Heart right ventricle (tissue), 16 donors: ENCODE measurements around the gene PDGFRA. TPM values are rescaled to one million over a fixed set of nuclear protein-coding genes. Genes with fewer than 3 reads are reported as not detected.

Experiments used
- ATAC-seq, 8 donors: fragments of 200-7000 bp; cut with Tn5 transposase; one replicate each; pipeline ENCODE4 v1.9.1; 2020; ENCODE audit warnings: mild to moderate bottlenecking in 8 of 8, moderate library complexity in 8 of 8, moderate number of reproducible peaks in 1 of 8
- DNase-seq, 2 donors: peaks; one replicate each; pipeline ENCODE4 v3.0.0-alpha.2; 2020
- H3K27ac ChIP-seq, 10 donors: fragments of 200-600 bp; sonication (generic) in 2 of 10; one replicate each; pipeline versions ENCODE4 v1.5.0 to v1.8.0; 2020 to 2022; ENCODE audit warnings: mild to moderate bottlenecking in 3 of 10
- H3K27me3 ChIP-seq, 7 donors: fragments of 200-600 bp; one replicate each; pipeline ENCODE4 v1.8.0; 2021 to 2022; ENCODE audit warnings: mild to moderate bottlenecking in 2 of 7
- H3K36me3 ChIP-seq, 9 donors: fragments of 200-600 bp; sonication (generic) in 1 of 9; one replicate each; pipeline versions ENCODE4 v1.5.0 to v1.8.0; 2020 to 2022; ENCODE audit warnings: mild to moderate bottlenecking in 2 of 9
- H3K4me1 ChIP-seq, 9 donors: fragments of 200-600 bp; sonication (generic) in 1 of 9; one replicate each; pipeline versions ENCODE4 v1.5.0 to v1.8.0; 2020 to 2022; ENCODE audit warnings: mild to moderate bottlenecking in 4 of 9
- H3K4me3 ChIP-seq, 10 donors: fragments of 200-600 bp; sonication (generic) in 2 of 10; one replicate each; pipeline versions ENCODE4 v1.5.0 to v1.8.0; 2020 to 2022; ENCODE audit warnings: mild to moderate bottlenecking in 7 of 10, moderate library complexity in 2 of 10
- H3K9me3 ChIP-seq, 11 donors: fragments of 200-600 bp in 10 of 11; sonication (generic) in 2 of 11; one replicate each; pipeline versions ENCODE4 v1.5.0 to v1.8.0; 2013 to 2022; ENCODE audit warnings: mild to moderate bottlenecking in 2 of 11, control low read depth in 1 of 11, moderate library complexity in 1 of 11
- WGBS, 2 donors: extraction: QIAGEN DNeasy Blood & Tissue Kit; methylation state at CpG; one replicate each; pipeline ENCODE4 v1.1.7; 2013; ENCODE audit warnings: inconsistent platforms in 1 of 2; 5-methylcytosine and 5-hydroxymethylcytosine counted together
- intact Hi-C, 10 donors: fragments of 100-400 bp; cut with DNase I; formaldehyde crosslinking; loops; one replicate each; pipeline versions ENCODE4 v1.11.1 to v1.14.2; 2022
- polyA plus RNA-seq, 2 donors: library from polyadenylated mRNA; stranded (reverse); fragments of 200-250 nt; gene quantifications; one replicate each; pipeline ENCODE4 v1.2.3, GENCODE V29; 2013
- total RNA-seq, 10 donors: library from RNA; stranded (reverse); fragmentation: NEBNext Ultra II Directional in 3 of 10; extraction: Animal tissue kit (Norgen Biotek cat#: 25700) in 3 of 10; gene quantifications; one replicate each; pipeline versions ENCODE4 v1.2.1 to v1.2.4, GENCODE V29; 2021 to 2023
- TF ChIP-seq, protein P1 (sequence below), 9 donors: fragments of 200-600 bp; sonication (generic) in 2 of 9; IDR thresholded peaks; one replicate each; pipeline versions ENCODE4 v1.5.0 to v1.8.0; 2021 to 2022; ENCODE audit warnings: antibody characterized with exemption in 9 of 9, mild to moderate bottlenecking in 5 of 9, moderate library complexity in 1 of 9
- donor health status: Arrhythmogenic right ventricular cardiomyopathy.
- donor health status: ischemic (EF 13 %, LVEDD 7.1; RV severe dilation, severe dysfunction).
- donor health status: healthy with polysubstance abuse.
- donor health status: DM: no; HTN: yes; CAD: no.
- donor health status: DM: no; HTN: no; CAD: no.
- donor health status: ischemic (EF 25% LVEDD 6.9; RV normal size, moderate dysfunction).
- donor health status: ischemic (EF 25% LVEDD 5.7; RV mildly dilated, moderate dysfunction).
- donor health status: healthy.
- donor health status: DM: yes; HTN: yes; CAD: no.
- donor health status: Ischemic cardiomyopathy.
- donor health status: ischemic (EF 35%, LVEDD 5.7; RV mildly dilated, moderate dysfunction).
- donor health status: nonischemic (EF 11% LVEDD 7.7; RV severe dilation, severe dysfunction).
- donor health status: DM: yes; HTN: yes; CAD: no.
- donor health status: PGD.
- donor health status: ischemic (EF 29% LVEDD 5.4; RV normal size, mild dysfunction).
- donor health status: nonischemic (EF 23%, LVEDD 6.1; RV moderate dilation, normal function).

Gene PDGFRA
- total and polyA plus RNA-seq, 12 donors = 6.5 to 57.5 (median 11.6) TPM

DNA sequence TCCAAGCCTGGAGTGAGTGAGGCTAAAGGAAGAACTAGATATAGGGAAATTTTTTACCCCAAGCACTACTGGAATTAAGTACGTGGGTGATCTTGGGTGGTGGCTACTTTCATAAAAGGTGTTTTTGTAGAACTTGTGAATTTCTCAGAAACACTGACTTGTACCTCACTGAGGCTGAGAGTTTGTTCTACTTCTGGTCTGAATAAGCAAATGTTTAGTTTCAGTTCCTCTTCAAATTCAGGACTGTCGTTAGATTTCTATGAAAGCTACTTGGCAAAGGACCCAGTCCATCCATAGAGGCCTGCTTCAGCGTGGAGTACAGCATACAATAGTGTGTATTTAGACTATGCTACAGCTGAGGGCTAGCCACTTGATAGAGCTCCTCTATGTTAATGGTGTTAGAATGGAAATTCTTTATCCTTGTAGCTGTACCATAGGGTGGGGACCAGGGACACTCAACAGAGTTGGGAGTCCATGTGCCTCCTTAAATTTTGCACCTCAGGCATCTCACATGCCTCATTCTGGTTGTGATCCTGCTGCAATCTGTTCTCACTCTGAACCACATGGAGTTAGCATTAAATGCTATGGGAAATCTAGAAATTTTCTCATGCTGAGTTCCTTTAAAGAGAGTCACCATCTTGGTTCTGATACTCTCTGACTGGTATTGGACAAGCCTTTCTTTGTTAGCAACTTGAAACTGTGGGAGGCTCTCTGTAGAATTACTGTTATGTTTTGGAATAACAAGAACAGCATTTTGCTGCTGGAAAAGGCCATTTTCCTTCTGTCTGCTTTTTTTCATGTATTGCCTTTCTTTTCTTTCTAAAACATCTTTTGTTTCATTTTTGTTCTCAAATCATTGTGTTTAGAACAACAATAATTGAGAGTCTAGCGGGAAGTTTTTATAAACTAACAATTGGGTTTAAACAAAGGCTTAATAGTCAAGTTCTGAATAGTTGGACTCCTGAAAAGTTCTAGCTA is 86.8 kb downstream of the PDGFRA start:
- intact Hi-C loops = no loop called here
- TF ChIP-seq, protein P1, sequence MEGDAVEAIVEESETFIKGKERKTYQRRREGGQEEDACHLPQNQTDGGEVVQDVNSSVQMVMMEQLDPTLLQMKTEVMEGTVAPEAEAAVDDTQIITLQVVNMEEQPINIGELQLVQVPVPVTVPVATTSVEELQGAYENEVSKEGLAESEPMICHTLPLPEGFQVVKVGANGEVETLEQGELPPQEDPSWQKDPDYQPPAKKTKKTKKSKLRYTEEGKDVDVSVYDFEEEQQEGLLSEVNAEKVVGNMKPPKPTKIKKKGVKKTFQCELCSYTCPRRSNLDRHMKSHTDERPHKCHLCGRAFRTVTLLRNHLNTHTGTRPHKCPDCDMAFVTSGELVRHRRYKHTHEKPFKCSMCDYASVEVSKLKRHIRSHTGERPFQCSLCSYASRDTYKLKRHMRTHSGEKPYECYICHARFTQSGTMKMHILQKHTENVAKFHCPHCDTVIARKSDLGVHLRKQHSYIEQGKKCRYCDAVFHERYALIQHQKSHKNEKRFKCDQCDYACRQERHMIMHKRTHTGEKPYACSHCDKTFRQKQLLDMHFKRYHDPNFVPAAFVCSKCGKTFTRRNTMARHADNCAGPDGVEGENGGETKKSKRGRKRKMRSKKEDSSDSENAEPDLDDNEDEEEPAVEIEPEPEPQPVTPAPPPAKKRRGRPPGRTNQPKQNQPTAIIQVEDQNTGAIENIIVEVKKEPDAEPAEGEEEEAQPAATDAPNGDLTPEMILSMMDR (IDR thresholded peaks at IDR 0.05) = no peak
- Histone ChIP-seq H3K4me1 (peaks cover 0 to 9% (median 0%) of the 10 kb centered on the region in 9 donors), H3K9me3 (no peaks in the 10 kb centered on the region), H3K27me3 (peaks cover 0 to 6% (median 0%) of the 10 kb centered on the region in 7 donors), H3K27ac (no peak overlapping the region), H3K4me3 (no peak overlapping the region), H3K36me3 (no peaks in the 10 kb centered on the region)
- WGBS, 2 donors = 67 to 74% methylated on average over 4 of the region's 4 CpGs
- no peak for ATAC-seq
- DNase-seq = no peak

DNA sequence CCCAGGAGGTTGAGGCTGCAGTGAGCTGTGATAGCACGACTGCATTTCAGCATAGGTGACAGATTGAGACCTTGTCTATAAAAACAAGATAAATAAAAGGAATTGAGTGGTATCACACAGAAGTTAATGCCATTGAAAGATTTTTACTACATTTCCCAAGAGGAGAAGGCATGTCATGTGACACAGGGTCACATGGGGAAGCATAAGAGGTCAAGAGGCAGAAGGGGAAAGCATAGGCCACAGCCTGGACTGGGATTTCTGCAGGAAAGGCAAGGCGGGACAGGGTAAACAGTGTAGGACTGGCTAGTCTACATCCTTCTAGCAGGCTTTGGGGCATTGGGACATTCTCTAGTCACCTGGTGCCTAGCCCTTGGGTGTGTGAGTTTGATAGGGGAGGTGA is 88.6 kb downstream of the PDGFRA start:
- peaks cover 0 to 9% (median 0%) of the 10 kb centered on the region in 9 donors for H3K4me1 ChIP-seq
- intact Hi-C loops = no loop called here
- ATAC-seq (no peak), DNase-seq (no peak)
- TF ChIP-seq, protein P1 (IDR thresholded peaks at IDR 0.05) = no peak
- H3K27ac ChIP-seq = no peak overlapping the region
- H3K9me3 ChIP-seq = no peaks in the 10 kb centered on the region
- WGBS, 2 donors = 68 to 95% methylated on average over 2 of the region's 2 CpGs
- H3K27me3 ChIP-seq = no peaks in the 10 kb centered on the region
- no peaks in the 10 kb centered on the region for H3K36me3 ChIP-seq
- no peak overlapping the region for H3K4me3 ChIP-seq

DNA sequence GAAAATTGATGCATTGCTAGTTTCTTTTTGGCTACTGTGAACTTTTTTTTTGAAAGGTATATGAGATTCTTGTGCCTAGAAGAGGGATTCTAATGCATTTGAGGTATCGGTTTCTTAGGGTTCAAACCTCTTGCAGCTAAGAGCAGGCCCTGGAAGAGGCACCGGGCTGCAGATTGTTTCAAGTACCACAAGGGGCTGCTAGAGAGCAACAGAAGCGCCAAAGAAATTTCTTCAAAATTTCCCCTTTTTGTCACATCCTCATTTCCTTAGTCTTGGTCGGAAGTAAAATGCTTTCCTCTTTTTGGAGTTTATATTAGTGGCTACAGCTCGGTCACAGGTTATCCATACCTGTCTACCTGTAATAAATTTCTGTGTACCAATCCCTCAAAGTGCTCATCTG is 89.8 kb downstream of the PDGFRA start:
- 32 to 36% methylated on average over 5 of the region's 5 CpGs for WGBS, 2 donors
- DNase-seq = no peak

More for the DNA sequence above, 89.8 kb downstream of the PDGFRA start:
- no peak overlapping the region for H3K4me3 ChIP-seq
- H3K27ac ChIP-seq = no peak overlapping the region
- peaks cover 0 to 9% (median 0%) of the 10 kb centered on the region in 9 donors for H3K4me1 ChIP-seq
- no peak for ATAC-seq
- H3K9me3 ChIP-seq = no peaks in the 10 kb centered on the region
- H3K27me3 ChIP-seq = no peaks in the 10 kb centered on the region
- TF ChIP-seq, protein P1 (IDR thresholded peaks at IDR 0.05) = peak; percentile 27 to 86 (median 71)
- H3K36me3 ChIP-seq = no peaks in the 10 kb centered on the region
- intact Hi-C loops = no loop called here
